Astrocyte of the cerebellum (primary cell): ENCODE data around the gene KRT6C.

Experiments
- DNase-seq: peaks from one replicate; pipeline ENCODE4 v3.0.0-alpha.2; 2011; ENCODE audit warnings: low read depth
- H3K4me3 ChIP-seq: 2 replicates; pipeline ENCODE4 v1.5.1; 2011; ENCODE audit warnings: mild to moderate bottlenecking, low read depth, low read length, moderate library complexity
- in situ Hi-C: cut with HindIII; loops from 2 replicates; pipeline ENCODE4 v1.10.0; 2017; ENCODE audit warnings: low sequenced_read_pairs
- TF ChIP-seq, protein P1 (sequence below): IDR thresholded peaks from 2 replicates; pipeline ENCODE4 v1.5.1; 2012; ENCODE audit warnings: low read length, low read depth, moderate library complexity, mild to moderate bottlenecking; ENCODE audit errors: missing control alignments

The KRT6C gene

GRCh38 chr12:52477651-52478050, 4.0 kb upstream of the KRT6C start:
- in situ Hi-C loops: no loop called here
- TF ChIP-seq, protein P1, sequence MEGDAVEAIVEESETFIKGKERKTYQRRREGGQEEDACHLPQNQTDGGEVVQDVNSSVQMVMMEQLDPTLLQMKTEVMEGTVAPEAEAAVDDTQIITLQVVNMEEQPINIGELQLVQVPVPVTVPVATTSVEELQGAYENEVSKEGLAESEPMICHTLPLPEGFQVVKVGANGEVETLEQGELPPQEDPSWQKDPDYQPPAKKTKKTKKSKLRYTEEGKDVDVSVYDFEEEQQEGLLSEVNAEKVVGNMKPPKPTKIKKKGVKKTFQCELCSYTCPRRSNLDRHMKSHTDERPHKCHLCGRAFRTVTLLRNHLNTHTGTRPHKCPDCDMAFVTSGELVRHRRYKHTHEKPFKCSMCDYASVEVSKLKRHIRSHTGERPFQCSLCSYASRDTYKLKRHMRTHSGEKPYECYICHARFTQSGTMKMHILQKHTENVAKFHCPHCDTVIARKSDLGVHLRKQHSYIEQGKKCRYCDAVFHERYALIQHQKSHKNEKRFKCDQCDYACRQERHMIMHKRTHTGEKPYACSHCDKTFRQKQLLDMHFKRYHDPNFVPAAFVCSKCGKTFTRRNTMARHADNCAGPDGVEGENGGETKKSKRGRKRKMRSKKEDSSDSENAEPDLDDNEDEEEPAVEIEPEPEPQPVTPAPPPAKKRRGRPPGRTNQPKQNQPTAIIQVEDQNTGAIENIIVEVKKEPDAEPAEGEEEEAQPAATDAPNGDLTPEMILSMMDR: no peak
- DNase-seq: no peak
- H3K4me3 ChIP-seq: no peak overlapping the region

DNA sequence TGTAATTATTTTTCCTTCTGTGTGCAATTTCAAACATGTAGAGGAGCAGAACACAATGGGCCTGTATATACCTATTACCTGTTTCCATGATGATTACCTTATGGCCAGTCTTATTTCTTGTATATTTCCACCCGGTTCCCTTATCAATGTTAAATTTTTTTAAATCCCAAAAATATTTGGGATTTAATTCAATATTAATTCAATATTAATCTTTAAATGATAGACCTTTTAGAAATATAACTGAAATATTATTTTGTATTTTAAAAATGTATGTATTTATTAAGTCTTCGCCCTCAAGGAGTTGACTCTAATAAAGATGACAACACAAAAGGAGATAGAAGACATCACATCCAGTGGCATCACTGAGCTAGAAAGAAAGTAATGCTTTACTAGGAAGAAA, 607 bp upstream of the KRT6C start:
- TF ChIP-seq, protein P1: no peak
- no peak overlapping the region for H3K4me3 ChIP-seq
- DNase-seq: no peak
- in situ Hi-C loops: no loop called here

- DNase-seq: no peak
- in situ Hi-C loops: no loop called here
- TF ChIP-seq, protein P1: no peak
- H3K4me3 ChIP-seq: no peak overlapping the region
Observed at GRCh38 chr12:52469853-52470252, 3.8 kb downstream of the KRT6C start.

DNA sequence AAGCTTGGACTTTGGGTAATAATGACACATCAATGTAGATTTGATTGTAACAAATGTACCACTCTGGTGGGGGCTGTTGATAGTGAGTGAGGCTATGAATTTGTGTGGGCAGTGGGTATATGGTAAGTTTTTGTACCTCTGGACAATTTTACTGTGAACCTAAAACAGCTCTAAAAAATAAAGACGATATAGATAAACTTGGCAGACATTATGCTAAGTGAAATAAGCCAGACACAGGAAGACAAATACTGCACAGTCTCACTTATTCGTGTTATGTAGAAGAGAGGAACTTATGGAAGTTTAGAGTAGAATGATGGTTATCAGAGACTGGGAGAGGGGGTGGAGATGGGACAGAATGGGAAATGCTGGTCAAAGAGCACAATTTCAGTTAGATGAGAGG, 8.7 kb downstream of the KRT6C start:
- no peak for DNase-seq
- H3K4me3 ChIP-seq: no peak overlapping the region
- TF ChIP-seq, protein P1: no peak
- in situ Hi-C loops: no loop called here

- TF ChIP-seq, protein P1: no peak
- H3K4me3 ChIP-seq: no peak overlapping the region
- in situ Hi-C loops: no loop called here
- no peak for DNase-seq
Observed at GRCh38 chr12:52461693-52462092, 11.9 kb downstream of the KRT6C start.

- no peak overlapping the region for H3K4me3 ChIP-seq
- no peak for DNase-seq
- in situ Hi-C loops: no loop called here
- TF ChIP-seq, protein P1: no peak
Observed at GRCh38 chr12:52458861-52459260, 14.7 kb downstream of the KRT6C start.

DNA sequence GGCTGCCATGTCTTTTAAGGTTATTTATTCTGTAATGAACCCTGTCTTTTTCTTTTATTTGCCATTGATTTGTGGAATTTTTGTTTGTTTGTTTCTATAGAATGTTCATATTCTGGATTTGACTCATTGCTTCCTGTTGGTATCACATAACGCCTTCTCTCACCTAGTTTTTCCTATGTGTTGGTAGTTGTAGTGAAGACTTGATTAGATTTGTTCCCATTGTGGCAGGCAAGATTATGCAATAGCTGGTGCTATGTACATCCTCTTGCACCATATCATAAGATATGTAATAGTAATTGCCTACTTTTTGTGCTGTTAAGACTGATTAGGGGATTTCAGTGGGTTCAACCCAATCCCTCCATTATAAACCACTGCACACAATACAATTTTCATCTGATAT, 17.8 kb downstream of the KRT6C start:
- TF ChIP-seq, protein P1: no peak
- in situ Hi-C loops: no loop called here
- H3K4me3 ChIP-seq: no peak overlapping the region
- no peak for DNase-seq
